Epithelial cell of proximal tubule (primary cell): ENCODE data around the gene TBL1X. TPM values are rescaled to one million over a fixed set of nuclear protein-coding genes. Genes with fewer than 3 reads are reported as not detected.

ENCODE experiments used
- DNase-seq: peaks from one replicate; pipeline ENCODE4 v3.0.0-alpha.2; 2011; ENCODE audit warnings: low read depth
- H3K4me3 ChIP-seq: 2 replicates; pipeline ENCODE4 v1.5.1; 2011; ENCODE audit warnings: low read depth, mild to moderate bottlenecking, low read length
- CTCF ChIP-seq: conservative IDR thresholded peaks from 2 replicates; pipeline ENCODE4 v1.5.1; 2012; ENCODE audit warnings: low read depth, mild to moderate bottlenecking, low read length
- total RNA-seq: library from RNA; depleted of rRNA; stranded (reverse); fragments of >200 nt; gene quantifications from 2 replicates; pipeline ENCODE4 v1.2.3, GENCODE V29; 2015

TBL1X gene
- total RNA-seq, 1 donor from 2014 or later: 9.1 TPM

GRCh38 chrX:9515489-9515888 is 50.6 kb downstream of the TBL1X start:
- H3K4me3 ChIP-seq: no peak overlapping the region
- no peak for TF ChIP-seq CTCF
- no peak for DNase-seq

DNA sequence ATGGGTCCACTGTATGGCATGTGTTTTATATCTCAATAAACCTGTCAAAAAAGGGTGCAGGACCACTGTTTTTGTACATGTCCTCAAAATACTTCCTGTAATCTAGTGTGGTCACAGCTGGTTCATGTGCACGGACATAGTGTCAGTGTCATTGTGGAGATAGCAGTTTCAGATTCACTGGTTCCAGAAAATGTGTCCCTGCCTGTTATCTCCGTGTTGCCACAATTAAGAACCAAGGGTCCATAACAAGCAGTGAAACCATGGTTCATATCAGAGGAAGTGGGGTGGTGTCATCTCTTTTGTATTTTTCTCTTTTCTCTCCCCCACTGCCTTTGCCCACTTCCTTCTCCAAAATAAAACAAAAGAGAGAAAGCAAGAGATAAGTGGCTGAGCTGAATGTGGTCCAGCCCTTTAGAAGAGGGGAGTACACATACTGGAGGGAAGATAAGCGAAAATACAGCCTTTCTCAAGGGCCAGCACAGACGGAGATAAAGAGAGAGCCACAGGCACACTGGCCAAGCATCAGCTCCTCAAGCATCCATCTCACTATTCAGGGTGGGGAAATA is 51.2 kb downstream of the TBL1X start:
- no peak for TF ChIP-seq CTCF

DNA sequence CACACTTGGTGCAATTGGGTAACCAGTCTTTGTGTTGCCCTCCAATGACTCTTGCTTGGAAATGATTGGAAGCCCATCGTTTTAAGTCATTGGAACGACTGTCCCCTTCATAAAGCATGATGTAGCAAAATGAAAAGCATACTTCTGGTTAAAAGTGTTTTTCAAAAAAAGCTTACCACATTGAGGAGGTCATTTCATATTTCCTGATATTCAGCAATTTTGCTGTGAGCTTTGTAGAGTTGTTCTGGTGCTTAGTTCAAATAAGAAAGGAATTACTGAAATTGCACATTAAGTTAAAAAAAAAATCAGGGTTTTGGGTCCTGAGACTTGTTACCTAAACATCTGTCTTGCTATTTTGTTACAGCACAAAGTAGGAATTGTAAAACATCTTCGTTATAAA is 51.8 kb downstream of the TBL1X start:
- TF ChIP-seq CTCF: no peak
- H3K4me3 ChIP-seq: no peak overlapping the region
- DNase-seq: no peak

More for the DNA sequence above, 51.2 kb downstream of the TBL1X start:
- DNase-seq: no peak
- no peak overlapping the region for H3K4me3 ChIP-seq

- no peak overlapping the region for H3K4me3 ChIP-seq
- TF ChIP-seq CTCF: no peak
- no peak for DNase-seq
These were observed 53.2 kb downstream of the TBL1X start for GRCh38 chrX:9518051-9518450.

DNA sequence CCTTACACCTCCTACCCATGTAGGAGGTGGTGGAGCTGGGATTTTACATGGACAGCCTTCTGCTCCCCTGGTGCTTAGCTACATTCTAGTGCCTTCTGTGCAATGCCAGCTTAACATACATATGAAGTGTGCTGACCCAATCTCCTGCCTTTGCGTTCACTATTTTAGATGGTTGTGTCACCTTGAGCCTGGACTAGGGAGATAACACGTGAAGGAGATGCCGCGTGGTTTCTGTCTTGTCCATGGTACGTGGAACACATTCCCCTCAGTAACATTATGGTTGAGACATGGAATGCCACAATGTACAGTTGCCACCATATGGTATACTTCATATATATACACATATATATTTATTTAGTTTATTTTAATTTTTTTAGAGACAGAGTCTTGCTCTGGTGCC is 54.0 kb downstream of the TBL1X start:
- no peak for DNase-seq
- no peak for TF ChIP-seq CTCF
- H3K4me3 ChIP-seq: no peak overlapping the region

- no peak for DNase-seq
- no peak overlapping the region for H3K4me3 ChIP-seq
- TF ChIP-seq CTCF: no peak
These were observed 54.8 kb downstream of the TBL1X start for GRCh38 chrX:9519546-9520216.

DNA sequence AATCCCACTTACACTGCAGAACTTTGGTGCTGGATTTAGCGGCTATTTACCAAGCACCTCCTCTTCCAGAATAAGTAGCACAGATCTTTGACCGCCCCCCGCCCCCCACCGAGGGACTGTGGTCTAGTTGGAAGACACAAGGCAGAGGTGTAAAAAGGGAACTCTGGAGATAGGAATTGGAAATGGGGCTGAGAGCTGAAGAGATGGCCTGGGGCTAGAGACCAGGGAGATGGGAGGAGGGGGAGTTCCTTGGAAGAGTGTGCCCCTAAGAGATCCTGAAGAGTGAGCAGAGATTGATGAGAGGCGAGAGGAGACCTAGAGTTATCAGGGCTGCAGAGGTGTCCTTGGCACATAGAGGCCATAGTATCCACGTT is 55.3 kb downstream of the TBL1X start:
- H3K4me3 ChIP-seq: no peak overlapping the region
- no peak for DNase-seq
- TF ChIP-seq CTCF: no peak
